Osteoblast (primary cell): Measurements from ENCODE around the gene PDGFD. TPM values are rescaled to one million over a fixed set of nuclear protein-coding genes. Genes with fewer than 3 reads are reported as not detected.

Experiments
- DNase-seq: peaks from one replicate; pipeline ENCODE4 v3.0.0; 2011; ENCODE audit warnings: low spot score, mixed read lengths; ENCODE audit not compliant: insufficient read length; ENCODE audit errors: missing footprints
- H2AFZ ChIP-seq: 2 replicates; pipeline ENCODE4 v1.6.0; 2011; ENCODE audit warnings: mild to moderate bottlenecking, low read length
- H3K27ac ChIP-seq: 2 replicates; pipeline ENCODE4 v1.5.1; 2011; ENCODE audit warnings: mild to moderate bottlenecking, low read depth, low read length, moderate library complexity
- H3K27me3 ChIP-seq: 2 replicates; pipeline ENCODE4 v1.6.0; 2012; ENCODE audit warnings: mild to moderate bottlenecking, control low read depth, inconsistent platforms, low read length, moderate library complexity; ENCODE audit not compliant: insufficient read depth
- H3K36me3 ChIP-seq: 2 replicates; pipeline ENCODE4 v1.5.1; 2011; ENCODE audit warnings: mild to moderate bottlenecking, low read length, control low read depth, moderate library complexity; ENCODE audit not compliant: insufficient read depth
- H3K4me1 ChIP-seq: 2 replicates; pipeline ENCODE4 v1.5.1; 2011; ENCODE audit warnings: mild to moderate bottlenecking, low read length, control low read depth, moderate library complexity; ENCODE audit not compliant: insufficient read depth
- H3K4me2 ChIP-seq: 2 replicates; pipeline ENCODE4 v1.6.0; 2011; ENCODE audit warnings: mild to moderate bottlenecking, low read length; ENCODE audit not compliant: insufficient read depth
- H3K4me3 ChIP-seq: fragments of 200-600 bp; sonication (generic); 3 replicates; pipeline ENCODE4 v1.5.1; 2012; ENCODE audit warnings: mild to moderate bottlenecking, low read length, inconsistent platforms; ENCODE audit not compliant: insufficient read depth
- H3K79me2 ChIP-seq: 2 replicates; pipeline ENCODE4 v1.6.0; 2012; ENCODE audit warnings: mild to moderate bottlenecking, low read length, control low read depth, inconsistent platforms; ENCODE audit not compliant: insufficient read depth
- H3K9me3 ChIP-seq: 2 replicates; pipeline ENCODE4 v1.5.1; 2011; ENCODE audit warnings: low read depth, low read length, control low read depth
- H4K20me1 ChIP-seq: 2 replicates; pipeline ENCODE4 v1.6.0; 2012; ENCODE audit warnings: mild to moderate bottlenecking, low read length, control low read depth; ENCODE audit not compliant: insufficient read depth
- CTCF ChIP-seq: IDR thresholded peaks from 2 replicates; pipeline ENCODE4 v1.5.1; 2011; ENCODE audit warnings: mild to moderate bottlenecking, low read depth, low read length, moderate library complexity; ENCODE audit errors: extremely low read depth
- total RNA-seq: library from RNA; depleted of rRNA; stranded (reverse); fragments of >200 nt; gene quantifications from 2 replicates; pipeline ENCODE4 v1.2.3, GENCODE V29; 2012

Gene PDGFD
- total RNA-seq, 1 donor: 4.7 TPM

GRCh38 chr11:104127828-104128227 is 36.1 kb downstream of the PDGFD start:
- Histone ChIP-seq H3K9me3 (no peaks in the 10 kb centered on the region), H3K27me3 (no peaks in the 10 kb centered on the region), H3K27ac (no peak overlapping the region), H3K36me3 (no peaks in the 10 kb centered on the region), H3K79me2 (no peaks in the 10 kb centered on the region), H3K4me2 (no peak overlapping the region), H3K4me3 (no peak overlapping the region), H3K4me1 (no peaks in the 10 kb centered on the region), H4K20me1 (no peaks in the 10 kb centered on the region), H2AFZ (no peak overlapping the region)
- TF ChIP-seq CTCF: no peak
- DNase-seq: peak; percentile 55

- Histone ChIP-seq H3K27ac (no peak overlapping the region), H3K4me2 (no peak overlapping the region), H4K20me1 (no peaks in the 10 kb centered on the region), H3K79me2 (no peaks in the 10 kb centered on the region), H2AFZ (no peak overlapping the region), H3K27me3 (no peaks in the 10 kb centered on the region), H3K36me3 (no peaks in the 10 kb centered on the region), H3K9me3 (no peaks in the 10 kb centered on the region), H3K4me1 (no peaks in the 10 kb centered on the region), H3K4me3 (no peak overlapping the region)
- DNase-seq: no peak
- no peak for TF ChIP-seq CTCF
These were observed 37.5 kb downstream of the PDGFD start for GRCh38 chr11:104126464-104126863.

- no peaks in the 10 kb centered on the region for H3K79me2 ChIP-seq
- H3K36me3 ChIP-seq: no peaks in the 10 kb centered on the region
- H3K9me3 ChIP-seq: no peaks in the 10 kb centered on the region
- H3K4me2 ChIP-seq: no peak overlapping the region
- H3K4me1 ChIP-seq: no peaks in the 10 kb centered on the region
- no peak overlapping the region for H2AFZ ChIP-seq
- no peak for DNase-seq
- no peak overlapping the region for H3K27ac ChIP-seq
- no peak overlapping the region for H3K4me3 ChIP-seq
- no peaks in the 10 kb centered on the region for H3K27me3 ChIP-seq
- TF ChIP-seq CTCF: no peak
- no peaks in the 10 kb centered on the region for H4K20me1 ChIP-seq
These were observed 39.0 kb downstream of the PDGFD start for GRCh38 chr11:104124979-104125378.

GRCh38 chr11:104122836-104123235 is 41.1 kb downstream of the PDGFD start:
- DNase-seq: no peak
- Histone ChIP-seq H4K20me1 (no peaks in the 10 kb centered on the region), H3K79me2 (no peaks in the 10 kb centered on the region), H2AFZ (no peak overlapping the region), H3K4me1 (no peaks in the 10 kb centered on the region), H3K27me3 (no peaks in the 10 kb centered on the region), H3K27ac (no peak overlapping the region), H3K36me3 (no peaks in the 10 kb centered on the region), H3K4me2 (no peak overlapping the region), H3K9me3 (no peaks in the 10 kb centered on the region), H3K4me3 (no peak overlapping the region)
- no peak for TF ChIP-seq CTCF
